PC-9 (cell line): ENCODE results near the gene RXRG. TPM values are rescaled to one million over a fixed set of nuclear protein-coding genes. Genes with fewer than 3 reads are reported as not detected.
A peak's percentile ranks its signal among the peaks of the same experiment; 100 is the strongest.

Experiments used
- BruUV-seq: library from RNA; stranded (reverse); fragments of 400-500 nt; replicated peaks from 2 replicates; lab custom pipeline; 2021; lab: Mats Ljungman, UMichigan
- CTCF ChIA-PET: fragments of 300-600 bp; sonication (Branson Sonifier 250); formaldehyde crosslinking; loops from one replicate; lab custom pipeline; 2022; ENCODE audit warnings: antibody characterized with exemption; lab: Charles Lee
- POLR2A ChIA-PET: fragments of 300-600 bp; sonication (Branson Sonifier 250); formaldehyde crosslinking; loops from one replicate; lab custom pipeline; 2022; ENCODE audit warnings: antibody characterized with exemption; ENCODE audit not compliant: unreplicated experiment; lab: Charles Lee
- DNase-seq, 2 experiments: peaks; one replicate each; pipeline versions ENCODE4 v3.0.0 to v3.0.0-alpha.2; 2015 to 2022; ENCODE audit warnings: mixed read lengths in 1 of 2
- H2AFZ ChIP-seq: fragments of 200-600 bp; sonication (generic); 2 replicates; pipeline ENCODE4 v1.8.1; 2017; ENCODE audit warnings: antibody characterized with exemption
- H3F3A ChIP-seq: fragments of 200-600 bp; sonication (generic); 2 replicates; pipeline ENCODE4 v1.8.1; 2017; ENCODE audit warnings: antibody characterized with exemption, mild to moderate bottlenecking, low read depth; ENCODE audit not compliant: insufficient read depth
- H3K27ac ChIP-seq: fragments of 200-600 bp; sonication (generic); 2 replicates; pipeline ENCODE4 v1.6.1; 2016; ENCODE audit warnings: mixed run types
- H3K27me3 ChIP-seq: fragments of 200-600 bp; sonication (generic); 2 replicates; pipeline ENCODE4 v1.6.1; 2016; ENCODE audit warnings: low read depth, mixed run types; ENCODE audit not compliant: insufficient read depth
- H3K36me3 ChIP-seq: fragments of 200-600 bp; sonication (generic); 2 replicates; pipeline ENCODE4 v1.6.1; 2016; ENCODE audit warnings: low read depth, mixed run types
- H3K4me1 ChIP-seq: fragments of 200-600 bp; sonication (generic); replicated peaks from 2 replicates; pipeline ENCODE4 v1.6.1; 2016; ENCODE audit warnings: mixed run types; ENCODE audit not compliant: insufficient read depth
- H3K4me2 ChIP-seq: fragments of 200-600 bp; sonication (generic); 2 replicates; pipeline ENCODE4 v1.6.1; 2017; ENCODE audit warnings: mixed run types
- H3K4me3 ChIP-seq: fragments of 200-600 bp; sonication (generic); 2 replicates; pipeline ENCODE4 v1.6.1; 2016; ENCODE audit warnings: mixed run types
- H3K79me2 ChIP-seq: fragments of 200-600 bp; sonication (generic); 2 replicates; pipeline ENCODE4 v1.6.1; 2017; ENCODE audit warnings: low read depth, mixed run types
- H3K9me2 ChIP-seq: fragments of 200-600 bp; sonication (generic); 2 replicates; pipeline ENCODE4 v1.8.1; 2017; ENCODE audit warnings: mild to moderate bottlenecking; ENCODE audit not compliant: insufficient read depth
- H3K9me3 ChIP-seq: fragments of 200-600 bp; sonication (generic); 2 replicates; pipeline ENCODE4 v1.8.1; 2016; ENCODE audit warnings: low read depth; ENCODE audit not compliant: insufficient read depth
- H4K20me1 ChIP-seq: fragments of 200-600 bp; sonication (generic); 2 replicates; pipeline ENCODE4 v1.8.1; 2017; ENCODE audit not compliant: insufficient read depth
- CTCF ChIP-seq: fragments of 200-600 bp; sonication (generic); conservative IDR thresholded peaks from 2 replicates; pipeline ENCODE4 v1.6.1; 2017; ENCODE audit warnings: mixed run types, antibody characterized with exemption, mild to moderate bottlenecking, moderate library complexity
- EZH2 ChIP-seq: fragments of 200-600 bp; sonication (generic); IDR thresholded peaks from 2 replicates; pipeline ENCODE4 v1.8.0; 2017; ENCODE audit warnings: antibody characterized with exemption, low read depth
- intact Hi-C: fragments of 100-400 bp; cut with micrococcal nuclease; formaldehyde crosslinking; loops from one replicate; pipeline ENCODE4 v1.10.0; 2022; ENCODE audit not compliant: unreplicated experiment
- total RNA-seq: library from RNA; stranded (reverse); gene quantifications from 2 replicates; pipeline ENCODE4 v1.2.3, GENCODE V29; 2021

The RXRG gene
- total RNA-seq, 1 experiment from 2014 or later, result not detected

- ChIA-PET CTCF (no interaction called here), POLR2A (no interaction called here)
- intact Hi-C loops, result no loop called here
- Histone ChIP-seq H3F3A (no peaks in the 10 kb centered on the region), H3K9me3 (no peaks in the 10 kb centered on the region), H3K4me1 (no peaks in the 10 kb centered on the region), H3K79me2 (no peaks in the 10 kb centered on the region), H3K4me3 (no peak overlapping the region), H3K4me2 (no peak overlapping the region), H2AFZ (no peak overlapping the region), H3K27me3 (peaks cover 18% of the 10 kb centered on the region; the same call in 1 of the 2 replicates), H3K27ac (no peak overlapping the region), H3K9me2 (no peaks in the 10 kb centered on the region), H4K20me1 (no peaks in the 10 kb centered on the region), H3K36me3 (no peaks in the 10 kb centered on the region)
- BruUV-seq, result no TSS peak
- DNase-seq, result peak in 1 of 2 experiments; percentile 7
- TF ChIP-seq EZH2 (no peak), CTCF (no peak)
These were observed 68.7 kb downstream of the RXRG start for GRCh38 chr1:165376041-165376810.

GRCh38 chr1:165375623-165376022 is 69.3 kb downstream of the RXRG start:
- no peak overlapping the region for H3K4me3 ChIP-seq
- H4K20me1 ChIP-seq, result no peaks in the 10 kb centered on the region
- H3K9me2 ChIP-seq, result no peaks in the 10 kb centered on the region
- CTCF ChIA-PET, result no interaction called here
- no peak overlapping the region for H2AFZ ChIP-seq
- no peaks in the 10 kb centered on the region for H3K4me1 ChIP-seq
- no peak overlapping the region for H3K27ac ChIP-seq
- no peaks in the 10 kb centered on the region for H3K36me3 ChIP-seq
- intact Hi-C loops, result no loop called here
- DNase-seq, result no peak
- H3K27me3 ChIP-seq, result peaks cover 18% of the 10 kb centered on the region; the same call in 1 of the 2 replicates
- POLR2A ChIA-PET, result no interaction called here
- no peaks in the 10 kb centered on the region for H3F3A ChIP-seq
- no TSS peak for BruUV-seq
- no peaks in the 10 kb centered on the region for H3K9me3 ChIP-seq
- no peak for TF ChIP-seq CTCF
- TF ChIP-seq EZH2, result no peak
- H3K4me2 ChIP-seq, result no peak overlapping the region
- H3K79me2 ChIP-seq, result no peaks in the 10 kb centered on the region

GRCh38 chr1:165371588-165372225 is 73.2 kb downstream of the RXRG start:
- no peak overlapping the region for H3K4me2 ChIP-seq
- intact Hi-C loops, result no loop called here
- no peaks in the 10 kb centered on the region for H3F3A ChIP-seq
- H4K20me1 ChIP-seq, result no peaks in the 10 kb centered on the region
- H3K79me2 ChIP-seq, result no peaks in the 10 kb centered on the region
- peaks cover 11% of the 10 kb centered on the region; the same call in 1 of the 2 replicates for H3K27me3 ChIP-seq
- H2AFZ ChIP-seq, result no peak overlapping the region
- ChIA-PET POLR2A (no interaction called here), CTCF (no interaction called here)
- no TSS peak for BruUV-seq
- H3K27ac ChIP-seq, result no peak overlapping the region
- H3K36me3 ChIP-seq, result no peaks in the 10 kb centered on the region
- H3K9me3 ChIP-seq, result no peaks in the 10 kb centered on the region
- TF ChIP-seq EZH2 (no peak), CTCF (no peak)
- DNase-seq, result no peak
- no peak overlapping the region for H3K4me3 ChIP-seq
- H3K9me2 ChIP-seq, result no peaks in the 10 kb centered on the region
- H3K4me1 ChIP-seq, result no peaks in the 10 kb centered on the region
